Mesenchymal stem cell (in vitro differentiated cells and primary cell): ENCODE results near the gene CXCL5.

Source experiments
- DNase-seq: peaks from one replicate; pipeline ENCODE4 v3.0.0-alpha.2; 2013
- H2AFZ ChIP-seq: one replicate; pipeline ENCODE4 v1.6.1; 2013; ENCODE audit warnings: low read depth, mild to moderate bottlenecking, control low read depth, inconsistent platforms, low read length, moderate library complexity
- H2AK5ac ChIP-seq: 2 replicates; pipeline ENCODE4 v1.6.1; 2013; ENCODE audit warnings: low read length, moderate library complexity, mild to moderate bottlenecking, inconsistent platforms; ENCODE audit not compliant: severe bottlenecking
- H2BK120ac ChIP-seq: one replicate; pipeline ENCODE4 v1.6.1; 2013; ENCODE audit warnings: low read depth, mild to moderate bottlenecking, inconsistent platforms, low read length, moderate library complexity
- H2BK12ac ChIP-seq, 2 experiments: one replicate each; pipeline ENCODE4 v1.6.1; 2013; ENCODE audit warnings: inconsistent platforms in 2 of 2, low read length in 2 of 2, mild to moderate bottlenecking in 2 of 2, moderate library complexity in 2 of 2, control low read depth in 1 of 2
- H2BK15ac ChIP-seq: one replicate; pipeline ENCODE4 v1.6.1; 2013; ENCODE audit warnings: mild to moderate bottlenecking, low read depth, inconsistent platforms; ENCODE audit not compliant: poor library complexity, severe bottlenecking
- H2BK5ac ChIP-seq: 2 replicates; pipeline ENCODE4 v1.6.1; 2013; ENCODE audit warnings: low read depth, mild to moderate bottlenecking, low read length, control low read depth, inconsistent platforms; ENCODE audit not compliant: poor library complexity, severe bottlenecking
- H3K14ac ChIP-seq, 2 experiments: one replicate each; pipeline ENCODE4 v1.6.1; 2013; ENCODE audit warnings: inconsistent platforms in 2 of 2, low read length in 2 of 2, control low read depth in 1 of 2, mild to moderate bottlenecking in 1 of 2, moderate library complexity in 1 of 2
- H3K18ac ChIP-seq, 2 experiments: one replicate each; pipeline ENCODE4 v1.6.1; 2013; ENCODE audit warnings: inconsistent platforms in 2 of 2, low read length in 2 of 2, control low read depth in 1 of 2, low read depth in 1 of 2, mild to moderate bottlenecking in 1 of 2
- H3K23ac ChIP-seq, 2 experiments: one replicate each; pipeline ENCODE4 v1.6.1; 2013; ENCODE audit warnings: inconsistent platforms in 2 of 2, low read length in 2 of 2, mild to moderate bottlenecking in 2 of 2, moderate library complexity in 2 of 2, control low read depth in 1 of 2
- H3K27ac ChIP-seq: 2 replicates; pipeline ENCODE4 v1.5.1; 2013; ENCODE audit warnings: mild to moderate bottlenecking, moderate library complexity, low read length, control low read depth, inconsistent platforms; ENCODE audit not compliant: poor library complexity, severe bottlenecking
- H3K27me3 ChIP-seq, 2 experiments: 2 replicates each; pipeline versions ENCODE4 v1.6.1 to v1.7.0; 2013; ENCODE audit warnings: low read length in 2 of 2, mild to moderate bottlenecking in 2 of 2, moderate library complexity in 2 of 2, control low read depth in 1 of 2, inconsistent platforms in 1 of 2; ENCODE audit not compliant: control insufficient read depth in 1 of 2, insufficient read depth in 1 of 2
- H3K36me3 ChIP-seq, 2 experiments: 2 replicates each; pipeline versions ENCODE4 v1.6.1 to v1.7.0; 2013; ENCODE audit warnings: low read length in 2 of 2, control low read depth in 1 of 2, inconsistent platforms in 1 of 2, low read depth in 1 of 2, mild to moderate bottlenecking in 1 of 2; ENCODE audit not compliant: insufficient read depth in 2 of 2, control insufficient read depth in 1 of 2
- H3K4ac ChIP-seq, 2 experiments: one replicate each; pipeline ENCODE4 v1.6.1; 2013; ENCODE audit warnings: inconsistent platforms in 2 of 2, low read length in 2 of 2, mild to moderate bottlenecking in 2 of 2, moderate library complexity in 2 of 2, control low read depth in 1 of 2, low read depth in 1 of 2
- H3K4me1 ChIP-seq: 2 replicates; pipeline ENCODE4 v1.6.1; 2013; ENCODE audit warnings: low read depth, low read length, control low read depth; ENCODE audit not compliant: control insufficient read depth, insufficient read depth
- H3K4me2 ChIP-seq: 2 replicates; pipeline ENCODE4 v1.6.1; 2013; ENCODE audit warnings: low read length, mild to moderate bottlenecking, inconsistent platforms; ENCODE audit not compliant: poor library complexity, severe bottlenecking
- H3K4me3 ChIP-seq, 2 experiments: 2 replicates each; pipeline versions ENCODE4 v1.5.1 to v1.7.0; 2013; ENCODE audit warnings: low read length in 2 of 2, mild to moderate bottlenecking in 2 of 2, control low read depth in 1 of 2, low read depth in 1 of 2; ENCODE audit not compliant: insufficient read depth in 1 of 2
- H3K79me1 ChIP-seq: replicated peaks from 2 replicates; pipeline ENCODE4 v1.6.1; 2013; ENCODE audit warnings: mild to moderate bottlenecking, control low read depth, low read length, inconsistent platforms; ENCODE audit not compliant: poor library complexity, severe bottlenecking
- H3K9ac ChIP-seq: 2 replicates; pipeline ENCODE4 v1.7.0; 2013; ENCODE audit warnings: mild to moderate bottlenecking, low read length, moderate library complexity
- H3K9me3 ChIP-seq: 2 replicates; pipeline ENCODE4 v1.7.0; 2013; ENCODE audit warnings: mild to moderate bottlenecking, low read length; ENCODE audit not compliant: control insufficient read depth
- H4K8ac ChIP-seq: one replicate; pipeline ENCODE4 v1.6.1; 2013; ENCODE audit warnings: inconsistent platforms, mild to moderate bottlenecking, low read length, moderate library complexity
- H4K91ac ChIP-seq: one replicate; pipeline ENCODE4 v1.6.1; 2013; ENCODE audit warnings: mild to moderate bottlenecking, low read length, inconsistent platforms
- WGBS: methylation state at CpG from one replicate; pipeline ENCODE4 v1.1.7; 2013; ENCODE audit warnings: mixed read lengths; 5-methylcytosine and 5-hydroxymethylcytosine counted together

CXCL5 gene

GRCh38 chr4:74004668-74005067 is 6.2 kb upstream of the CXCL5 start:
- Histone ChIP-seq H3K14ac (no peak overlapping the region), H3K23ac (no peak overlapping the region)
- DNase-seq = no peak

DNA sequence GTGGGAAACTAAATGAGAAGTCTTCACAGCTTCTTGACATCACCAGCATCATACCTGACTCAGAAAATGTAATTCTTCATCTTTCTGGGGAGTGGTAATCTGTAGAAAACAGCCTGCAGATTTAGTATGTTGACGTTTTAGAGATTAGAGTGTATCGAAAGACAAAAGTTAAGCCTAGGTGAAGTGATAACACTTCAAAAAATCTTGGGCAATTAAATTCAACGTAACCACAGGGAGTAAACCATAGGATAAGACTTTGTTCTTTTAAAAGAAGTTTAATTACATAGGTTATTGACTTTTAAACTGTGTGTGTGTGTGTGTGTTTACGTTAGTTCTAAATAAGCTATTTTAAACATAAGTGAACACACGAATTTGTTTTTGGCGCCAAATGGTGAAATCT is 1.8 kb upstream of the CXCL5 start:
- Histone ChIP-seq H3K9me3 (no peaks in the 10 kb centered on the region), H4K91ac (no peak overlapping the region), H2AK5ac (no peak overlapping the region), H2BK12ac (no peak overlapping the region), H2BK5ac (no peak overlapping the region), H3K4ac (no peak overlapping the region), H3K14ac (no peak overlapping the region), H3K79me1 (no peaks in the 10 kb centered on the region), H2BK120ac (no peak overlapping the region), H2AFZ (no peak overlapping the region), H3K27ac (no peak overlapping the region), H3K36me3 (no peaks in the 10 kb centered on the region), H2BK15ac (no peak overlapping the region), H3K4me1 (peaks cover 7% of the 10 kb centered on the region), H4K8ac (no peak overlapping the region), H3K18ac (no peak overlapping the region), H3K23ac (no peak overlapping the region), H3K4me3 (no peak overlapping the region), H3K9ac (no peak overlapping the region), H3K27me3 (peaks cover 0 to 8% of the 10 kb centered on the region in 2 experiments), H3K4me2 (no peak overlapping the region)
- WGBS = 95% methylated on average over 6 of the region's 6 CpGs
- no peak for DNase-seq

More at GRCh38 chr4:74004668-74005067, 6.2 kb upstream of the CXCL5 start:
- no peak overlapping the region for H2AK5ac ChIP-seq
- H4K8ac ChIP-seq = no peak overlapping the region
- H2BK120ac ChIP-seq = no peak overlapping the region
- 82% methylated on average over 3 of the region's 4 CpGs for WGBS
- H2BK5ac ChIP-seq = no peak overlapping the region
- no peaks in the 10 kb centered on the region for H3K9me3 ChIP-seq
- no peak overlapping the region for H3K27ac ChIP-seq
- H3K4me1 ChIP-seq = no peaks in the 10 kb centered on the region
- H3K79me1 ChIP-seq = no peaks in the 10 kb centered on the region
- H3K4me2 ChIP-seq = no peak overlapping the region
- no peak overlapping the region for H2BK15ac ChIP-seq
- H4K91ac ChIP-seq = no peak overlapping the region
- H3K36me3 ChIP-seq = no peaks in the 10 kb centered on the region
- H3K27me3 ChIP-seq = no peaks in the 10 kb centered on the region
- no peak overlapping the region for H3K18ac ChIP-seq
- H2BK12ac ChIP-seq = no peak overlapping the region
- H3K9ac ChIP-seq = no peak overlapping the region
- no peak overlapping the region for H2AFZ ChIP-seq
- H3K4me3 ChIP-seq = no peak overlapping the region
- H3K4ac ChIP-seq = no peak overlapping the region

DNA sequence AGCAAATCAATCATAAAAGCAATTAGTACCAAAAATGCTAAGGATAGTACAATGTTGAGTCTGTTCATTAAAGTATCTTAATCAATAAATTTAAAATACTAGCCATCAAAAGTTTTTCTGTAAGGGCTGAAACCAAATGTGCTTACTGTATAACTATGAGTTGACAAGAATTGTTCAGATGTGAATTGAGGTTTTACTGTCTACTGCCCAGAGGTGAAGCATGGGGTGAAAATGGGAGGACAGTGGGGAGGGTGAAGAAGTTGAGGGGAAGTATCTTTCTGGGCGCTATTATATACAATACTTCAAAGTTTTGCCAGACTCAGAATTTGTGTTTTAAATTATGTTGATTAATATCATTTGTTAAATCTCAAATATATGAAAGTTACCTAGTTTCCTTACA is 6.4 kb downstream of the CXCL5 start:
- Histone ChIP-seq H2BK15ac (no peak overlapping the region), H3K4me1 (no peaks in the 10 kb centered on the region)

DNA sequence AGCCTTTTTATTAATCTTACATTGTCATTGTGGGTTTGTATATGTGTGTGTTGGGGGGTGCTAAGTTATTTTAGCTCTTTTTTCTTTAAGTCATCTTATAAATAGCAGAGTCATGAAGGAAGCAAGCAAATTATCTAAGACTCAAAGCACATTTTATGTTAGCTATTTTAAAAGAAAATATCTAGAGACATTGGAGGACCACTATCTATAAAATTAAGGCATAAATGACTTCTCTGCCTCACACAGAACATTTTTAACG is 6.8 kb downstream of the CXCL5 start:
- Histone ChIP-seq H3K4me1 (no peaks in the 10 kb centered on the region), H3K14ac (no peak overlapping the region), H3K4me3 (no peak overlapping the region), H3K9ac (no peak overlapping the region), H2BK5ac (no peak overlapping the region), H2BK15ac (no peak overlapping the region), H3K4me2 (no peak overlapping the region), H3K23ac (no peak overlapping the region), H2AK5ac (no peak overlapping the region), H3K36me3 (no peaks in the 10 kb centered on the region), H2AFZ (no peak overlapping the region), H4K91ac (no peak overlapping the region), H3K18ac (no peak overlapping the region), H2BK12ac (no peak overlapping the region), H3K79me1 (no peaks in the 10 kb centered on the region), H3K4ac (no peak overlapping the region), H2BK120ac (no peak overlapping the region), H4K8ac (no peak overlapping the region), H3K9me3 (no peaks in the 10 kb centered on the region), H3K27ac (no peak overlapping the region), H3K27me3 (no peaks in the 10 kb centered on the region)
- 100% methylated on average over 1 of the region's 1 CpG for WGBS
- no peak for DNase-seq

More for the DNA sequence above, 6.4 kb downstream of the CXCL5 start:
- H3K4ac ChIP-seq = no peak overlapping the region
- H3K4me2 ChIP-seq = no peak overlapping the region
- H2AFZ ChIP-seq = no peak overlapping the region
- WGBS = no CpG with 5 or more reads among the region's 1 CpG
- no peak overlapping the region for H4K8ac ChIP-seq
- H2BK5ac ChIP-seq = no peak overlapping the region
- H3K27me3 ChIP-seq = no peaks in the 10 kb centered on the region
- no peaks in the 10 kb centered on the region for H3K9me3 ChIP-seq
- no peak for DNase-seq
- H2BK120ac ChIP-seq = no peak overlapping the region
- H3K27ac ChIP-seq = no peak overlapping the region
- no peak overlapping the region for H2BK12ac ChIP-seq
- no peak overlapping the region for H2AK5ac ChIP-seq
- no peak overlapping the region for H4K91ac ChIP-seq
- H3K9ac ChIP-seq = no peak overlapping the region
- no peak overlapping the region for H3K18ac ChIP-seq
- H3K14ac ChIP-seq = no peak overlapping the region
- no peak overlapping the region for H3K23ac ChIP-seq
- no peaks in the 10 kb centered on the region for H3K36me3 ChIP-seq
- H3K79me1 ChIP-seq = no peaks in the 10 kb centered on the region
- H3K4me3 ChIP-seq = no peak overlapping the region
